Astrocyte (in vitro differentiated cells and primary cell): Measurements from ENCODE around the gene CNTN3.

Source experiments
- CTCF ChIP-seq: IDR thresholded peaks from 2 replicates; pipeline ENCODE4 v1.5.1; 2011; ENCODE audit warnings: low read depth, mild to moderate bottlenecking, inconsistent platforms, low read length, moderate library complexity; ENCODE audit not compliant: insufficient read depth
- EZH2 ChIP-seq: IDR thresholded peaks from 2 replicates; pipeline ENCODE4 v1.6.1; 2012; ENCODE audit warnings: mild to moderate bottlenecking, low read length, inconsistent platforms; ENCODE audit not compliant: insufficient read depth

- TF ChIP-seq CTCF (no peak), EZH2 (no peak)
Observed at GRCh38 chr3:74636981-74637380, 22.5 kb upstream of the CNTN3 start.
